Subcutaneous abdominal adipose tissue (tissue), 5 donors: Measurements from ENCODE around the gene TNS3.

Source experiments
- H3K27ac ChIP-seq: one replicate; pipeline ENCODE4 v1.7.0; 2013; ENCODE audit warnings: low read depth, mild to moderate bottlenecking, inconsistent platforms, low read length, moderate library complexity
- H3K27me3 ChIP-seq, 5 donors: one replicate each; pipeline ENCODE4 v1.7.0; 2013; ENCODE audit warnings: low read length in 5 of 5, inconsistent platforms in 1 of 5; ENCODE audit not compliant: control insufficient read depth in 5 of 5, insufficient read depth in 4 of 5
- H3K36me3 ChIP-seq, 5 donors: one replicate each; pipeline ENCODE4 v1.7.0; 2013; ENCODE audit warnings: low read length in 5 of 5; ENCODE audit not compliant: control insufficient read depth in 5 of 5, insufficient read depth in 5 of 5
- H3K4me1 ChIP-seq, 5 donors: one replicate each; pipeline ENCODE4 v1.7.0; 2013; ENCODE audit warnings: low read length in 5 of 5, mild to moderate bottlenecking in 3 of 5, moderate library complexity in 1 of 5; ENCODE audit not compliant: control insufficient read depth in 5 of 5, insufficient read depth in 5 of 5
- H3K4me3 ChIP-seq, 5 donors: one replicate each; pipeline ENCODE4 v1.7.0; 2013; ENCODE audit warnings: low read length in 5 of 5, low read depth in 1 of 5
- H3K9ac ChIP-seq, 5 donors: one replicate each; pipeline ENCODE4 v1.7.0; 2013; ENCODE audit warnings: low read length in 5 of 5, mild to moderate bottlenecking in 4 of 5, moderate library complexity in 3 of 5
- H3K9me3 ChIP-seq, 5 donors: one replicate each; pipeline ENCODE4 v1.7.0; 2013; ENCODE audit warnings: low read length in 5 of 5; ENCODE audit not compliant: control insufficient read depth in 5 of 5
- donor health status: healthy.
- donor health status: healthy.
- donor health status: healthy.
- donor health status: healthy.
- donor health status: healthy.

TNS3 gene

DNA sequence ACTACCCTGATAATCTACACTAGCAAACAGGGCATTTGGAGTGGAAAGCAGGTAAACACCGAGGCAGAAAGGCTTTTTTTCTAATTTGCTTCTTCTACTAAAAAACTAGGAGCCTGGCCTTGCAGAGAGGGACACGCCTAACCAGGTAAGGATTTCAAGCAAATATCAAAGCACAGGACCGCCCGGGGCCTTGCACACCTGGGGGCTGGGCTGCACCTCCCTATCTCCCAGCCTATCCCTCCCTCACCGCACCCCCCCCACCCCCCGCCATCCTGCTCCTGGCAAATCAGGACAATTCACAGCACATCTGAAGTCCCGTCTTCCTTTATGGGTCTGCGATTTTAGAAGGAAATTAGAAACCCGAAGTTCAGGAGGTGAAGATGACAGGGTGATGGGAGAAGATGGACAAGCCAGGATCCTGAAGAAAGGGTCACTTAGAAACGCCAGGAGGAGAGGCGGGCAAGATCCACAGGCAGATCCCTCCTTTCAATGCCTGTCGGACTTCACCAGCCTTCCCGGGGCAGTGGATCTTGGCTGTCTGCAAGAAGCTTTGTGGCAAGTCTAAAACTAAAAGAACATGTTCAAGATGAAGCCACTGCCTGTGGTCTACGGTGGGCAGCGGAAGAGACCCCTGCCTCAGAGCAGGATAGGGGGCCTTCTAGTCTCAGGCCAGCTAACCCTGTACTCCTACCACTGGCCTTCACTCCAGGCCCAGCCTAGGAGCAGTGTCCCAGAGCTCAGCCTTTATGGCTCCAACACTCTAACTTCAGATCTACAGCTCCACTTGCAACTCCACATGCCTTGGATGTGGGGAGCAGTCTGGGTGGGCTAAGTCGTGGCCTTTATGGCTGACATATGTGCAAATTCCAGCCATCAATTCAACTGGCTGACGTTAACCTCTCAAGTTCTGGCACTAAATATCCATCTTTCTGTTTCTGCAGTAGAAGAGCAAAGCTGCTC is 43.9 kb downstream of the TNS3 start:
- H3K27me3 ChIP-seq: no peaks in the 10 kb centered on the region
- no peak overlapping the region for H3K27ac ChIP-seq
- peak overlapping the region in 4 of 5 donors; percentile 51 to 66 (median 61) for H3K4me3 ChIP-seq
- peaks cover 3 to 57% (median 29%) of the 10 kb centered on the region in 5 donors for H3K4me1 ChIP-seq
- no peaks in the 10 kb centered on the region for H3K36me3 ChIP-seq
- H3K9me3 ChIP-seq: no peaks in the 10 kb centered on the region
- H3K9ac ChIP-seq: no peak overlapping the region

- Histone ChIP-seq H3K9me3 (no peaks in the 10 kb centered on the region), H3K9ac (peak overlapping the region in 1 of 5 donors; percentile 14), H3K4me3 (peak overlapping the region; percentile 49 to 66 (median 59)), H3K4me1 (peaks cover 3 to 54% (median 28%) of the 10 kb centered on the region in 5 donors), H3K36me3 (no peaks in the 10 kb centered on the region), H3K27ac (no peak overlapping the region), H3K27me3 (no peaks in the 10 kb centered on the region)
These were observed 45.0 kb downstream of the TNS3 start for GRCh38 chr7:47536661-47537611.

DNA sequence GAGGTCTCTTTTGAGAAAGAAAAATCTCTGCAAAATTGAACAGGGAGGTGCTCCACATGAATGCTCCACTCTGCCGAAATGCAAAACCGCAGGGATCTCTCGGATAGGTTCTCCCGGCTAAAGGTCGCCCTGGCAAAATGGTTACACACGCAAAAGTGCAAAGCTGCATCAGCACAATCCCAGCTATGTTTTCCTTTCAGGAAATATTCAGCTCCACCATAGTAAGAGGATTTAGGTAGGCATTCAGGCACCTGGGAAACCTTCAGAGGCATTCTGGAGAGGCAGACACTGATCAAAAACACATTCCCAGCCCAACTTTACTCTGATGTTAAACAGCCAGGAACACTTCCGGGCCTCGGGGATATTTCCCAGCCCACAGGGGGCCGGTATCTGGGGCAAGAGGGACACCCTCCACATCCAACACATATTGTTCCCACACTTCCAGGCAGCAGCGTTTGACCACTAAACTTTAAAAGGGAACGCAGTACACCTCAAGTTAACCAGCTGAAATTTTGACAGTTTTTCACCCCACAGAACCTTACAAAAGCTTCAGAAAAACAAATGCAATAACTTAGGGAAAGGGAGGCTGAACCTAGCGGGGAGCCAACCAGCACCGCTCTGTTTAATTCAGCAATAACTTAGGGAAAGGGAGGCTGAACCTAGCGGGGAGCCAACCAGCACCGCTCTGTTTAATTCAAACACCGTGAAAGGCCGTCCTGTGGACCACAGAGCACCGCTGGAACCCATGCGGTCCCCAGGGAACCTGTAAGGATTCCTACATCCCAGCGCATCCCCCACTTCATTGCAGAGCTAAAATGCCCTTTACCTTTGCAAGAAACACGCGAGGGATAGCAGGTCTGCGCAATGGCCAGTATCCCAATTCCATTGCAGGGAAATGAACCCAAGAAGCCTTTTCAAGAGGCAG is 45.9 kb downstream of the TNS3 start:
- Histone ChIP-seq H3K9ac (no peak overlapping the region), H3K4me1 (peaks cover 3 to 53% (median 28%) of the 10 kb centered on the region in 5 donors), H3K27me3 (no peaks in the 10 kb centered on the region), H3K36me3 (no peaks in the 10 kb centered on the region), H3K9me3 (no peaks in the 10 kb centered on the region), H3K4me3 (peak overlapping the region; percentile 49 to 66 (median 59)), H3K27ac (peak overlapping the region; percentile 45)

DNA sequence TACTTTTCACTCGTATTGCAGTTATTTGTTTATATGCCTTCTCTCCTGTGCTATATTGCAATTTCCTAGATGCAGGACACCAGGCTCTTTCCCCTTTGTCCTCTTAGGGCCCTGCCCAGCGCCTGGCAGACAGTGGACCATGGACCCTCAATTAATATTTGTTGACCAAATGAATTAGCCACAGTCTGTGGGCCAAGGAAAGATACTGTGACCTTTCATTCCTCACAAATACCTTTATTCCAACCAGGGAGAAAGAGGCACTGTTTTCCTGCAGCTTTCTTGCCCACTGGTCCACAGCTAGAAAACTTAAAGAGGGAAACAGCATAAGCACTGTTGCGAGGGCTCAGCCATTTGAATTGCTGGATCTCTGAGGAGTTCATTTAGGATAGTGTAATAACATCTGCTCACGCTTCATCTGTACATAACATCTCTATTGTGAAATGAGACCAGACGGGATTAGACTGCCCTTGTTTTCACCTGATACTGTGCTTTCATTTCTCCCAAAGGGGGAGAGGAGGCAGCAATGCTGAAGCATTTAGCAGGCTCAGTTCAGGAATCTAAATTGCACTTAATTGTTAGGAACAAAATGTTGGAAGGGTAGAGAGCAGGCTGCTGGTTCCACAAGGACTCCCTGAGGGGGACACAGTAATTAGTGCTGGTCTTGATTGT is 46.7 kb downstream of the TNS3 start:
- H3K27ac ChIP-seq: peak overlapping the region; percentile 45
- H3K36me3 ChIP-seq: no peaks in the 10 kb centered on the region
- H3K27me3 ChIP-seq: no peaks in the 10 kb centered on the region
- H3K9ac ChIP-seq: no peak overlapping the region
- peaks cover 3 to 48% (median 27%) of the 10 kb centered on the region in 5 donors for H3K4me1 ChIP-seq
- H3K4me3 ChIP-seq: peak overlapping the region in 1 of 5 donors; percentile 49
- H3K9me3 ChIP-seq: no peaks in the 10 kb centered on the region

DNA sequence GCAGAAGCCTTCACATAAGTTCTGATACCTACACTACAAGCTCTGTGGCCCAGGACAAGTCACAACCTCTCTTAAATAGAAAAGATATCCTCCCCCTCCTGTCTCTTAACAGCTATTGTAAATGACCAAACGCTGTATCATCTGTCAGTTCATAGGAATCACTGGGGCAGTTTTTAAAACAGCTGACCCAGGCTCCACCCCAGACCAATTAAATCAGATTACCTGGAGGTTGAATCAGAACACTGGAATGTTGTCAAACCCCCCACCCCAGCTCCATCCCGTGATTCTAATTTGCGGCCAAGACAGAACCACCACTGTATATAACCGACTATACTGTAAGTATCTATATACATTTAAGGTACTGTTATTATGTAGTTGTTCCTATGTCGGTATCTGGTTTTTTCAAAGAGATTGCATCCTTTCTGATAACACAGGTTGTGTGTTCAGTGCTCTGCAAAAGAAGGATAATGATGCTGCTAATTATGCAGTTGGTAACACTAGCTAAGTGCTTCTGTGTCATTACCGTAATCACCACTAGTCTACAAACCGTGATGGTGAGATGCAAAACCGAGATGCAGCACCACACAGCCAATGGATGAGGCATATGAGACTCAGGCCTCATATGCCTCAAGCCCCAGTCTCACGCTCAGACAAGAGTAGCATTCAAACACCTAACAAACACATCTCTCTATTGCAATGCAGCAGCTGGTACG is 47.4 kb downstream of the TNS3 start:
- Histone ChIP-seq H3K9me3 (no peaks in the 10 kb centered on the region), H3K4me1 (peaks cover 3 to 42% (median 27%) of the 10 kb centered on the region in 5 donors), H3K27me3 (no peaks in the 10 kb centered on the region), H3K9ac (no peak overlapping the region), H3K36me3 (peaks cover 0 to 2% (median 0%) of the 10 kb centered on the region in 5 donors), H3K27ac (no peak overlapping the region), H3K4me3 (no peak overlapping the region)

DNA sequence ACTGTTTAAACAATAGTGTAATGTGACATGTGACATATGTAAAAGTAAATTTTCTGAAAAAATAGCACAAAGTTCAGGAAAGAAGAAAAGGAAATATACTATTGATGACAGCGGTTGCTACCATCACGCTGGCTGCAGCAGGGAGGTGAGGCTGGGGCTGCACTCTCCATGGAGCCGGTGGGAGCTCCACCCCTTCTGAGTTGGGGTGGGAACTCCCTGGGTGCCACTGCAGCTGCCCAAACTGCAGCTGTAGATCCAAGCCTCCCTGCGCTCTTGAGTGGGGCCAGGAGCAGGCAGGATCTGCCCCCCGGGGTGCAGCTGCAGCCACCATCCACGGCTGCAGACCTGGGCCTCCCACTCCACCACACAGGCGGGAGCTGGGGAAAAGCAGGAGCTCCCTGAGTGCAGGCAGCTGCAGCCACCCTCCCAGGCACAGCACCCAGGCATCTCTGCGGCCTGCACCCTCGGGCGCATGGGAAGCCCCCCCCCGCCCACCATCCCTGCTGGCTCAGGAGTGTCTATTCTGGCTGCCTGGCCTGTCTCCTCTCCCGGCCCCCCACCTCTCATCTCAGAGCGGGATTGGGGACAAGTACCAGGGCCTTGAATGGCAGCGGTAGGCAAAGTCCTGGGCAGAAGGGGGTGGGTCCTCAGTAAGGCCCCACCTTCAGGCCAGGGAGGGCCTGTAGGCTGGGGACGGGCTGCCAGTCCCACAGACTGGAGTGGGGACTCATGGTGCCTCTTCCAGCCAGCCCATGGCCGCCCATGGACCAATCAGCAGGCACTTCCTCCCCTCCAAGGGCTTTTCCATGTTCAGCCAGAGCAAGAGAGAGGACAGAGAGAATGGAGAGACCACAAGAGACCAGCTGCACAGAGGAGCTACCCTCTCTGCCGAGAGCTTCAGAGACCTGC is 50.1 kb downstream of the TNS3 start:
- Histone ChIP-seq H3K9ac (no peak overlapping the region), H3K36me3 (peaks cover 5 to 18% (median 16%) of the 10 kb centered on the region in 5 donors), H3K9me3 (no peaks in the 10 kb centered on the region), H3K27ac (no peak overlapping the region), H3K27me3 (no peaks in the 10 kb centered on the region), H3K4me3 (no peak overlapping the region), H3K4me1 (peaks cover 0 to 25% (median 22%) of the 10 kb centered on the region in 5 donors)

- Histone ChIP-seq H3K27ac (no peak overlapping the region), H3K36me3 (peaks cover 8 to 35% (median 32%) of the 10 kb centered on the region in 5 donors), H3K27me3 (no peaks in the 10 kb centered on the region), H3K9ac (no peak overlapping the region), H3K4me1 (peaks cover under 1 to 7% (median 3%) of the 10 kb centered on the region in 5 donors), H3K9me3 (no peaks in the 10 kb centered on the region), H3K4me3 (no peak overlapping the region)
These were observed 51.9 kb downstream of the TNS3 start for GRCh38 chr7:47529826-47530555.
